ENCODE results near the gene PRDM11. TPM values are rescaled to one million over a fixed set of nuclear protein-coding genes. Genes with fewer than 3 reads are reported as not detected.

The PRDM11 gene
- total and polyA plus RNA-seq, 2 of the 4 experiments (the other 2 are of a cell fraction), result 2.2 to 2.7 TPM

DNA sequence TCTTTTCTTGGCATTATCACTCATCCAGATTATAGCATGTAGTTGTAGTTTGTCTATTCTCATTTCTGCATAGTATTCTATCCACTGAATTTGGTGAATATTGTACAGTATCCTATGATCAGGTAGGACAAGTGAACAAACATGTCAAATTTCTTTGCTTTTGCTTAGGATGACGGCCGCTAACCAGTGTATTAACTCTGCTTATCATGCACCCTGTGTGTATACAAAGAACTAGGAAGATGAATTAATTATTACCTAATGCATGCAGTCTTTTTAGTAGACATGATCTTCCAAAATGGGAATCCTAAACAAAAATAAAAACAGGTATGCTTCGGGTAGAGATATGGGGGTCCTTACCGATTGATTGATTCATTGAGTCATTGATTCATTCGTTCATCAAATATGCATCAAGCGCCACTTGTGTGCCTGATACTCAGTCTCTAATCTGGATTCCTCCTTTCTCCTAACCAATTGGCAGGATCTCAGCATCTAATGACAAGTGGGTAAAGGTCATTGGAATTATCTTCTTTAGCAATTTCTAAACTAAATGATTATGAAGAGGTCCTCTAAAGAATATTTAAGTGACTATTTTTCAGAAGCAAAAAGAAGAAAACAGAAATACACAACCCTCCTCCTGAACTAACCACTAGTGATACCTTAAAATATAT, 27.9 kb downstream of the PRDM11 start:
- Histone ChIP-seq H3K4me1 (ENCODE audit: control insufficient read depth, insufficient read depth, low read length) (no peaks in the 10 kb centered on the region), H2BK120ac (ENCODE audit: low read depth, low read length) (no peak overlapping the region), H3K4me3 (ENCODE audit: insufficient read depth, low read depth, low read length) (no peak overlapping the region), H3K56ac (ENCODE audit: extremely low read depth, insufficient read depth, low read length) (no peak overlapping the region), H4K8ac (ENCODE audit: low read depth in 2 of 2, low read length in 2 of 2) (no peak overlapping the region), H3K9me1 (ENCODE audit: insufficient read depth, low read length) (no peaks in the 10 kb centered on the region), H3K14ac (replicated peaks; ENCODE audit: low read depth, low read length) (no peak overlapping the region), H3K79me1 (ENCODE audit: low read depth in 1 of 2, low read length in 2 of 2) (no peaks in the 10 kb centered on the region), H4K20me1 (ENCODE audit: insufficient read depth, low read length) (peaks cover 4% of the 10 kb centered on the region; the same call in 1 of the 2 replicates), H2AK5ac (ENCODE audit: low read depth, low read length) (no peak overlapping the region), H3K4ac (ENCODE audit: low read depth, low read length) (no peak overlapping the region), H3K4me2 (ENCODE audit: low read depth, low read length) (no peak overlapping the region), H3K9me3 (ENCODE audit: control insufficient read depth, insufficient read depth, low read length) (no peaks in the 10 kb centered on the region), H2AFZ (replicated peaks; ENCODE audit: low read length, poor library complexity) (no peak overlapping the region), H3K9ac (ENCODE audit: low read depth, low read length) (no peak overlapping the region), H3K18ac (ENCODE audit: low read depth, low read length) (no peak overlapping the region), H3K27me3 (ENCODE audit: control insufficient read depth, insufficient read depth, low read length) (no peaks in the 10 kb centered on the region), H4K91ac (ENCODE audit: insufficient read depth, low read depth, low read length) (no peak overlapping the region), H2AK9ac (replicated peaks; ENCODE audit: low read depth, low read length, poor library complexity) (no peak overlapping the region), H2BK5ac (ENCODE audit: low read depth, low read length, poor library complexity, severe bottlenecking) (no peak overlapping the region), H2BK15ac (ENCODE audit: low read depth, low read length) (no peak overlapping the region), H4K5ac (ENCODE audit: low read depth, low read length) (no peak overlapping the region), H3K27ac (ENCODE audit: insufficient read depth, low read length) (no peak overlapping the region), H2BK20ac (ENCODE audit: low read depth, low read length) (no peak overlapping the region), H3K23ac (ENCODE audit: low read depth, low read length) (no peak overlapping the region), H3K36me3 (ENCODE audit: control insufficient read depth, insufficient read depth, low read length) (no peaks in the 10 kb centered on the region)
- POLR2A ChIA-PET (ENCODE audit: unreplicated experiment), result no interaction called here
- TF ChIP-seq USF2 (IDR thresholded peaks at IDR 0.05; ENCODE audit: low read depth, low read length) (no peak), NFE2L2 (IDR thresholded peaks at IDR 0.05; ENCODE audit: low read depth, low read length) (no peak), POLR2A (IDR thresholded peaks at IDR 0.05; ENCODE audit: low read depth, low read length) (no peak), RAD21 (IDR thresholded peaks at IDR 0.05; ENCODE audit: low read length) (no peak), RCOR1 (IDR thresholded peaks at IDR 0.05; ENCODE audit: insufficient replicate concordance, low read length) (no peak)
- CTCF ChIA-PET, result no interaction called here
- no peak for DNase-seq
- in situ Hi-C loops (cut with MboI; ENCODE audit: low sequenced_read_pairs), result no loop called here
- no CpG with 5 or more reads among the region's 6 CpGs for WGBS, 2 experiments (ENCODE audit: extremely low coverage in 2 of 2, insufficient read length in 1 of 2)
- ATAC-seq (ENCODE audit: low read depth), result no peak
- no TSS peak for BruUV-seq (replicated peaks)
- intact Hi-C loops (cut with micrococcal nuclease), result no loop called here
- dilution Hi-C loops (cut with HindIII; ENCODE audit: low sequenced_read_pairs, unreplicated experiment), result no loop called here
